Neural progenitor cell (in vitro differentiated cells): ENCODE measurements around the gene MGMT. TPM values are rescaled to one million over a fixed set of nuclear protein-coding genes. Genes with fewer than 3 reads are reported as not detected.

Source experiments
- DNase-seq: peaks from one replicate; pipeline ENCODE4 v3.0.0-alpha.2; 2016; ENCODE audit warnings: low spot score
- H2AFZ ChIP-seq: fragments of 200-600 bp; sonication (generic); replicated peaks from 2 replicates; pipeline ENCODE4 v1.6.1; 2016; ENCODE audit warnings: antibody characterized with exemption
- H3F3A ChIP-seq: fragments of 200-600 bp; sonication (generic); 2 replicates; pipeline ENCODE4 v1.6.1; 2016; ENCODE audit warnings: antibody characterized with exemption, low read depth
- H3K27ac ChIP-seq: fragments of 200-600 bp; sonication (generic); 2 replicates; pipeline ENCODE4 v1.5.1; 2016; ENCODE audit warnings: mild to moderate bottlenecking
- H3K27me3 ChIP-seq: fragments of 200-600 bp; sonication (generic); 2 replicates; pipeline ENCODE4 v1.6.1; 2016; ENCODE audit warnings: mild to moderate bottlenecking, moderate library complexity
- H3K36me3 ChIP-seq: fragments of 200-600 bp; sonication (generic); 2 replicates; pipeline ENCODE4 v1.5.1; 2016
- H3K4me1 ChIP-seq: fragments of 200-600 bp; sonication (generic); 2 replicates; pipeline ENCODE4 v1.6.1; 2016; ENCODE audit warnings: mixed run types
- H3K4me2 ChIP-seq: fragments of 200-600 bp; sonication (generic); 2 replicates; pipeline ENCODE4 v1.6.1; 2016
- H3K4me3 ChIP-seq: fragments of 200-600 bp; sonication (generic); 2 replicates; pipeline ENCODE4 v1.5.1; 2016
- H3K79me2 ChIP-seq: fragments of 200-600 bp; sonication (generic); 2 replicates; pipeline ENCODE4 v1.6.1; 2016; ENCODE audit warnings: low read depth
- H3K9ac ChIP-seq: fragments of 200-600 bp; sonication (generic); 2 replicates; pipeline ENCODE4 v1.6.1; 2016
- H3K9me3 ChIP-seq: fragments of 200-600 bp; sonication (generic); 2 replicates; pipeline ENCODE4 v1.5.1; 2016; ENCODE audit warnings: low read depth
- H4K20me1 ChIP-seq: fragments of 200-600 bp; sonication (generic); 2 replicates; pipeline ENCODE4 v1.6.1; 2016; ENCODE audit warnings: low read depth
- H3K27ac Mint-ChIP-seq: 3 replicates; pipeline ENCODE4 v1.8.0; 2021; ENCODE audit warnings: mixed read lengths
- H3K27me3 Mint-ChIP-seq: 2 replicates; pipeline ENCODE4 v1.8.0; 2022; ENCODE audit warnings: low read depth, mild to moderate bottlenecking, inconsistent platforms, moderate library complexity, mixed read lengths; ENCODE audit not compliant: insufficient read depth
- H3K36me3 Mint-ChIP-seq: 3 replicates; pipeline ENCODE4 v1.8.0; 2021; ENCODE audit warnings: mixed read lengths
- H3K4me1 Mint-ChIP-seq: 3 replicates; pipeline ENCODE4 v1.8.0; 2021; ENCODE audit warnings: mixed read lengths
- H3K4me3 Mint-ChIP-seq: 3 replicates; pipeline ENCODE4 v1.8.0; 2021; ENCODE audit warnings: mild to moderate bottlenecking, moderate library complexity, mixed read lengths
- H3K9me3 Mint-ChIP-seq: 3 replicates; pipeline ENCODE4 v1.8.0; 2020; ENCODE audit warnings: mixed read lengths
- CTCF ChIP-seq: fragments of 200-600 bp; sonication (generic); IDR thresholded peaks from 2 replicates; pipeline ENCODE4 v1.5.1; 2017; ENCODE audit warnings: antibody characterized with exemption, mild to moderate bottlenecking
- EZH2 ChIP-seq: fragments of 200-600 bp; sonication (generic); IDR thresholded peaks from 2 replicates; pipeline ENCODE4 v1.6.1; 2017; ENCODE audit warnings: antibody characterized with exemption, mild to moderate bottlenecking, moderate library complexity
- EZH2phosphoT487 ChIP-seq: fragments of 200-600 bp; sonication (generic); IDR thresholded peaks from 2 replicates; pipeline ENCODE4 v1.6.1; 2017; ENCODE audit warnings: antibody characterized with exemption
- total RNA-seq: library from RNA; depleted of rRNA; stranded (reverse); fragments of >200 nt; gene quantifications from 2 replicates; pipeline ENCODE4 v1.2.3, GENCODE V29; 2015; ENCODE audit warnings: low replicate concordance

Gene MGMT
- total RNA-seq, 1 donor from 2014 or later = 17.5 TPM

- no peaks in the 10 kb centered on the region for H3K36me3 ChIP-seq
- H3K27ac ChIP-seq = no peak overlapping the region
- no peaks in the 10 kb centered on the region for H4K20me1 ChIP-seq
- no peak overlapping the region for H3K4me2 ChIP-seq
- peaks cover 4% of the 10 kb centered on the region for H3K4me1 Mint-ChIP-seq
- H3F3A ChIP-seq = no peaks in the 10 kb centered on the region
- no peak overlapping the region for H3K4me3 Mint-ChIP-seq
- H3K9me3 ChIP-seq = no peaks in the 10 kb centered on the region
- H3K27me3 ChIP-seq = no peaks in the 10 kb centered on the region
- no peaks in the 10 kb centered on the region for H3K9me3 Mint-ChIP-seq
- H3K79me2 ChIP-seq = no peaks in the 10 kb centered on the region
- no peak for DNase-seq
- H3K27ac Mint-ChIP-seq = no peak overlapping the region
- H3K4me3 ChIP-seq = no peak overlapping the region
- no peak overlapping the region for H2AFZ ChIP-seq
- H3K9ac ChIP-seq = no peak overlapping the region
- H3K4me1 ChIP-seq = no peaks in the 10 kb centered on the region
- no peaks in the 10 kb centered on the region for H3K27me3 Mint-ChIP-seq
- no peaks in the 10 kb centered on the region for H3K36me3 Mint-ChIP-seq
- no peak for TF ChIP-seq EZH2
- TF ChIP-seq CTCF = no peak
- no peak for TF ChIP-seq EZH2phosphoT487
Measured at GRCh38 chr10:129622291-129622690, 155.2 kb downstream of the MGMT start.

- peak; percentile 14 for DNase-seq
- Histone ChIP-seq H3K4me3 (no peak overlapping the region), H3F3A (no peaks in the 10 kb centered on the region), H3K9me3 (no peaks in the 10 kb centered on the region), H3K4me2 (no peak overlapping the region), H3K9ac (no peak overlapping the region), H3K27me3 (no peaks in the 10 kb centered on the region), H3K4me1 (no peaks in the 10 kb centered on the region), H4K20me1 (no peaks in the 10 kb centered on the region), H2AFZ (no peak overlapping the region), H3K27ac (no peak overlapping the region), H3K79me2 (no peaks in the 10 kb centered on the region), H3K36me3 (no peaks in the 10 kb centered on the region)
- H3K36me3 Mint-ChIP-seq = no peaks in the 10 kb centered on the region
- no peaks in the 10 kb centered on the region for H3K27me3 Mint-ChIP-seq
- no peaks in the 10 kb centered on the region for H3K9me3 Mint-ChIP-seq
- no peak overlapping the region for H3K4me3 Mint-ChIP-seq
- TF ChIP-seq CTCF (no peak), EZH2 (no peak), EZH2phosphoT487 (no peak)
- H3K4me1 Mint-ChIP-seq = peaks cover 5% of the 10 kb centered on the region
- no peak overlapping the region for H3K27ac Mint-ChIP-seq
Measured at GRCh38 chr10:129622736-129623135, 155.7 kb downstream of the MGMT start.

GRCh38 chr10:129624526-129624925, 157.5 kb downstream of the MGMT start:
- Histone ChIP-seq H3K27ac (no peak overlapping the region), H4K20me1 (no peaks in the 10 kb centered on the region), H3F3A (no peaks in the 10 kb centered on the region), H3K36me3 (no peaks in the 10 kb centered on the region), H3K9ac (no peak overlapping the region), H3K4me3 (no peak overlapping the region), H3K4me1 (no peaks in the 10 kb centered on the region), H3K79me2 (no peaks in the 10 kb centered on the region), H2AFZ (no peak overlapping the region), H3K9me3 (no peaks in the 10 kb centered on the region), H3K27me3 (no peaks in the 10 kb centered on the region), H3K4me2 (no peak overlapping the region)
- H3K27me3 Mint-ChIP-seq = no peaks in the 10 kb centered on the region
- H3K36me3 Mint-ChIP-seq = no peaks in the 10 kb centered on the region
- H3K27ac Mint-ChIP-seq = no peak overlapping the region
- no peak overlapping the region for H3K4me3 Mint-ChIP-seq
- TF ChIP-seq CTCF = no peak
- no peak for DNase-seq
- H3K4me1 Mint-ChIP-seq = peaks cover 5% of the 10 kb centered on the region
- H3K9me3 Mint-ChIP-seq = no peaks in the 10 kb centered on the region

GRCh38 chr10:129626309-129626708, 159.3 kb downstream of the MGMT start:
- H3K9ac ChIP-seq = no peak overlapping the region
- no peaks in the 10 kb centered on the region for H3F3A ChIP-seq
- no peak for TF ChIP-seq EZH2
- TF ChIP-seq CTCF = no peak
- TF ChIP-seq EZH2phosphoT487 = no peak
- no peaks in the 10 kb centered on the region for H3K36me3 ChIP-seq
- DNase-seq = no peak
- no peaks in the 10 kb centered on the region for H3K27me3 ChIP-seq
- no peaks in the 10 kb centered on the region for H3K27me3 Mint-ChIP-seq
- H3K4me2 ChIP-seq = no peak overlapping the region
- H3K4me1 ChIP-seq = no peaks in the 10 kb centered on the region
- no peak overlapping the region for H3K27ac ChIP-seq
- H3K27ac Mint-ChIP-seq = no peak overlapping the region
- peaks cover 2% of the 10 kb centered on the region for H3K9me3 Mint-ChIP-seq
- peaks cover 5% of the 10 kb centered on the region for H3K4me1 Mint-ChIP-seq
- no peak overlapping the region for H2AFZ ChIP-seq
- H3K9me3 ChIP-seq = no peaks in the 10 kb centered on the region
- no peaks in the 10 kb centered on the region for H4K20me1 ChIP-seq
- H3K4me3 ChIP-seq = no peak overlapping the region
- no peak overlapping the region for H3K4me3 Mint-ChIP-seq
- H3K36me3 Mint-ChIP-seq = peaks cover 2% of the 10 kb centered on the region
- H3K79me2 ChIP-seq = no peaks in the 10 kb centered on the region
